Kidney (tissue), 14 donors: ENCODE results near the gene KATNAL1. TPM values are rescaled to one million over a fixed set of nuclear protein-coding genes. Genes with fewer than 3 reads are reported as not detected.

Experiments used
- DNase-seq, 5 donors: peaks; one replicate each; pipeline ENCODE4 v3.0.0-alpha.2; 2013 to 2020
- FAIRE-seq: peaks from 2 replicates; lab custom pipeline; 2012; peaks lifted over from hg19 to GRCh38; lab: Jason Lieb, UNC
- H3K27ac ChIP-seq, 2 donors: one replicate each; pipeline ENCODE4 v1.7.0; 2013; ENCODE audit warnings: low read depth in 2 of 2, low read length in 2 of 2, inconsistent platforms in 1 of 2
- H3K27me3 ChIP-seq: one replicate; pipeline ENCODE4 v1.7.1; 2013; ENCODE audit warnings: low read length, inconsistent platforms; ENCODE audit not compliant: control insufficient read depth, insufficient read depth
- H3K36me3 ChIP-seq, 3 donors: one replicate each; pipeline versions ENCODE4 v1.7.0 to v1.7.1; 2013; ENCODE audit warnings: low read length in 3 of 3, control low read depth in 1 of 3, inconsistent platforms in 1 of 3; ENCODE audit not compliant: insufficient read depth in 3 of 3, control insufficient read depth in 2 of 3
- H3K4me1 ChIP-seq, 3 donors: one replicate each; pipeline versions ENCODE4 v1.7.0 to v1.7.1; 2013; ENCODE audit warnings: low read length in 3 of 3, inconsistent platforms in 1 of 3, low read depth in 1 of 3; ENCODE audit not compliant: control insufficient read depth in 2 of 3, insufficient read depth in 2 of 3
- H3K4me3 ChIP-seq, 3 donors: one replicate each; pipeline versions ENCODE4 v1.7.0 to v1.8.1; 2013; ENCODE audit warnings: low read length in 3 of 3, control low read depth in 1 of 3, inconsistent platforms in 1 of 3
- H3K9ac ChIP-seq, 3 donors: one replicate each; pipeline versions ENCODE4 v1.7.0 to v1.7.1; 2013; ENCODE audit warnings: low read length in 3 of 3, control low read depth in 1 of 3, inconsistent platforms in 1 of 3
- H3K9me3 ChIP-seq, 3 donors: one replicate each; pipeline versions ENCODE4 v1.7.0 to v1.7.1; 2013; ENCODE audit warnings: low read length in 3 of 3, control low read depth in 1 of 3, inconsistent platforms in 1 of 3; ENCODE audit not compliant: control insufficient read depth in 2 of 3, insufficient read depth in 1 of 3
- intact Hi-C: fragments of 100-400 bp; cut with DNase I; formaldehyde crosslinking; loops from one replicate; pipeline ENCODE4 v1.11.1; 2022
- polyA plus RNA-seq: library from polyadenylated mRNA; stranded (reverse); fragments of 350-450 nt; fragmentation: Illumina TruSeq; extraction: RNeasy Lipid Tissue Mini Kit (QIAGEN cat#74804); gene quantifications from one replicate; pipeline ENCODE4 v1.2.3, GENCODE V29; 2014; ENCODE audit warnings: low read depth, low replicate concordance; ENCODE audit not compliant: insufficient read depth
- total RNA-seq: library from RNA; stranded (reverse); fragmentation: NEBNext Ultra II Directional; extraction: Animal tissue kit (Norgen Biotek cat#: 25700); gene quantifications from one replicate; pipeline ENCODE4 v1.2.1, GENCODE V29; 2021
- TF ChIP-seq, protein P1 (sequence below): IDR thresholded peaks from 3 replicates; pipeline ENCODE4 v1.5.1; 2012; ENCODE audit warnings: mild to moderate bottlenecking, moderate library complexity, borderline replicate concordance; ENCODE audit not compliant: insufficient read depth; ENCODE audit errors: extremely low read depth
- donor health status: control.
- donor health status: control.
- donor health status: control.
- donor health status: control.
- donor health status: control.
- donor health status: DM: yes; HTN: yes; CAD: no.
- donor health status: Normal renal cell carcinoma (clear cell type).

Gene KATNAL1
- total and polyA plus RNA-seq, 2 donors from 2014 or later, result 2.5 to 21.8 TPM

DNA sequence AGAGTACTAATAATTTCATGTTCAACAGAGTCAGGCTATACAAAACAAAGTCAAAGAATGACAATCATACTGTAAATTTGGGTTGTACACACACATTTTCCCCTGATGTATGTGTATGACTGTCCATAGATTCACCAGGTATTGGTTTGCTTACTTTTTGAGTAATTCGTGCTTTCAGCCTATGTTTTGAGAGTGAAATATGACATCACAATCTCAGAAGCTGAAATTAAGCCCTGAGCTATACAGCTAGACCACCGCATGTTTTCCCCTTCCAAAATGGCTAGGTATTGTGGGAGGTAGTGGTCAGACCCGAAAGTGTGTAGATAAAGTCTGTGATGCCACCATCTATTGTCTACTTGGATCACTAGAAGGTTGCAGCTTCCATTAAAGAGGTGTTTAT lies 102.8 kb downstream of the KATNAL1 start:
- H3K36me3 ChIP-seq, result peaks cover 0 to 6% (median 0%) of the 10 kb centered on the region in 3 donors
- no peaks in the 10 kb centered on the region for H3K9me3 ChIP-seq
- H3K27me3 ChIP-seq, result no peaks in the 10 kb centered on the region
- no peak overlapping the region for H3K4me3 ChIP-seq
- no peaks in the 10 kb centered on the region for H3K4me1 ChIP-seq
- intact Hi-C loops, result no loop called here
- no peak overlapping the region for H3K27ac ChIP-seq
- DNase-seq, result no peak
- FAIRE-seq, result no peak
- TF ChIP-seq, protein P1, sequence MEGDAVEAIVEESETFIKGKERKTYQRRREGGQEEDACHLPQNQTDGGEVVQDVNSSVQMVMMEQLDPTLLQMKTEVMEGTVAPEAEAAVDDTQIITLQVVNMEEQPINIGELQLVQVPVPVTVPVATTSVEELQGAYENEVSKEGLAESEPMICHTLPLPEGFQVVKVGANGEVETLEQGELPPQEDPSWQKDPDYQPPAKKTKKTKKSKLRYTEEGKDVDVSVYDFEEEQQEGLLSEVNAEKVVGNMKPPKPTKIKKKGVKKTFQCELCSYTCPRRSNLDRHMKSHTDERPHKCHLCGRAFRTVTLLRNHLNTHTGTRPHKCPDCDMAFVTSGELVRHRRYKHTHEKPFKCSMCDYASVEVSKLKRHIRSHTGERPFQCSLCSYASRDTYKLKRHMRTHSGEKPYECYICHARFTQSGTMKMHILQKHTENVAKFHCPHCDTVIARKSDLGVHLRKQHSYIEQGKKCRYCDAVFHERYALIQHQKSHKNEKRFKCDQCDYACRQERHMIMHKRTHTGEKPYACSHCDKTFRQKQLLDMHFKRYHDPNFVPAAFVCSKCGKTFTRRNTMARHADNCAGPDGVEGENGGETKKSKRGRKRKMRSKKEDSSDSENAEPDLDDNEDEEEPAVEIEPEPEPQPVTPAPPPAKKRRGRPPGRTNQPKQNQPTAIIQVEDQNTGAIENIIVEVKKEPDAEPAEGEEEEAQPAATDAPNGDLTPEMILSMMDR, result no peak
- no peak overlapping the region for H3K9ac ChIP-seq

DNA sequence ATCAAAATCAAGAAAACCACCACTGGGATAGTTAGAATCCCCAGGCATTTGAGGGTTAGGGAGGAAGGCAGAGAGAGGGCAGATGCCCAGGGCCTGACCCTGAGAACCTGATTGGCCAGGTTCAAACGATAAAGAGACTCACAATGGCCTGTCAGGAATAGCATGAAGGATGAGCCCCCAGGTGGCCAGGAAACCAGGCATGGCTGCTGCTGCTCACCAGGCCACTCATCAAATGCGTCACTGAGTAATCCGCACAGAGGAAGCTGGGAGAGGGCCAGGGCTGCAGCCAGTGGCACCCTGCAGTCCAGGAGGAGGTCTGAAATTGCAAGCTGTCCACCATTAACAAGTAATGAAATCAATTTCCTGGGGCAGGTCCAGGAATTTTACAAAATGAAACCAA lies 111.3 kb downstream of the KATNAL1 start:
- TF ChIP-seq, protein P1, result no peak
- H3K9me3 ChIP-seq, result no peaks in the 10 kb centered on the region
- no peak overlapping the region for H3K9ac ChIP-seq
- no peaks in the 10 kb centered on the region for H3K36me3 ChIP-seq
- no peak overlapping the region for H3K4me3 ChIP-seq
- no peaks in the 10 kb centered on the region for H3K27me3 ChIP-seq
- no peaks in the 10 kb centered on the region for H3K4me1 ChIP-seq
- DNase-seq (peak in 1 of 5 donors; percentile 59), FAIRE-seq (no peak)
- intact Hi-C loops, result no loop called here
- no peak overlapping the region for H3K27ac ChIP-seq

DNA sequence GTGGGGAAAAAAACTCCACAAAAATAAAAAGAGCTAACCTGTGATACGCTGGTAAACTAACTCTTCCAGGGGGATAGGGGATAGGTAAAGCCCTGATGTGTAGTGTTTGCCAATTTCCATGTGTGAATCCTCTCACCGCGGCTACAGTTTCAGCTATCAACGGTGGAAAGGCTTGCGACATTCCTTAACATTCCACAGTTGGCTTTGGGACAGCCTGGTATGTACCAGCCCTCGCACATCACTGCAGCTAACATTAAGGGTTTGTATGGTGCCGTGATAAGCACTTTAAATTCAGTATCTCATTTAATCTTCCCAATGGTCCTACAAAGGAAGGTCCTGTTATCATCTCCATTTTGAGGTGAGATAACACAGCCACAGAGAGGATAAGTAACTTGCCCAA lies 112.4 kb downstream of the KATNAL1 start:
- Histone ChIP-seq H3K4me1 (no peaks in the 10 kb centered on the region), H3K9me3 (no peaks in the 10 kb centered on the region), H3K27me3 (no peaks in the 10 kb centered on the region), H3K36me3 (no peaks in the 10 kb centered on the region), H3K4me3 (no peak overlapping the region), H3K9ac (no peak overlapping the region), H3K27ac (no peak overlapping the region)
- intact Hi-C loops, result no loop called here
- TF ChIP-seq, protein P1, result no peak
- FAIRE-seq (no peak), DNase-seq (no peak)
